ENCODE results near the gene AVEN. TPM values are rescaled to one million over a fixed set of nuclear protein-coding genes. Genes with fewer than 3 reads are reported as not detected.

Gene AVEN
- total RNA-seq, 1 donor from 2014 or later: 13.8 TPM

GRCh38 chr15:33988384-33988783, 50.6 kb downstream of the AVEN start:
- Mint-ChIP-seq H3K27me3 (ENCODE audit: unreplicated experiment) (no peaks in the 10 kb centered on the region), H3K27ac (ENCODE audit: unreplicated experiment) (no peak overlapping the region), H3K4me1 (ENCODE audit: low read depth, unreplicated experiment) (no peaks in the 10 kb centered on the region), H3K36me3 (ENCODE audit: unreplicated experiment) (no peaks in the 10 kb centered on the region), H3K9me3 (ENCODE audit: unreplicated experiment) (no peaks in the 10 kb centered on the region), H3K4me3 (ENCODE audit: unreplicated experiment) (no peak overlapping the region)
- no peak for TF ChIP-seq CTCF (IDR thresholded peaks at IDR 0.05; ENCODE audit: partially characterized antibody, unreplicated experiment)
- no peak for DNase-seq

- Mint-ChIP-seq H3K9me3 (ENCODE audit: unreplicated experiment) (no peaks in the 10 kb centered on the region), H3K27ac (ENCODE audit: unreplicated experiment) (no peak overlapping the region), H3K36me3 (ENCODE audit: unreplicated experiment) (no peaks in the 10 kb centered on the region), H3K4me3 (ENCODE audit: unreplicated experiment) (no peak overlapping the region), H3K4me1 (ENCODE audit: low read depth, unreplicated experiment) (no peaks in the 10 kb centered on the region), H3K27me3 (ENCODE audit: unreplicated experiment) (no peaks in the 10 kb centered on the region)
- no peak for TF ChIP-seq CTCF (IDR thresholded peaks at IDR 0.05; ENCODE audit: partially characterized antibody, unreplicated experiment)
- no peak for DNase-seq
Measured at GRCh38 chr15:33987444-33987843, 51.6 kb downstream of the AVEN start.

GRCh38 chr15:33985751-33986150, 53.3 kb downstream of the AVEN start:
- no peaks in the 10 kb centered on the region for H3K36me3 Mint-ChIP-seq (ENCODE audit: unreplicated experiment)
- no peak for DNase-seq
- no peak overlapping the region for H3K4me3 Mint-ChIP-seq (ENCODE audit: unreplicated experiment)
- no peak for TF ChIP-seq CTCF (IDR thresholded peaks at IDR 0.05; ENCODE audit: partially characterized antibody, unreplicated experiment)
- H3K4me1 Mint-ChIP-seq (ENCODE audit: low read depth, unreplicated experiment): no peaks in the 10 kb centered on the region
- no peaks in the 10 kb centered on the region for H3K27me3 Mint-ChIP-seq (ENCODE audit: unreplicated experiment)
- H3K27ac Mint-ChIP-seq (ENCODE audit: unreplicated experiment): no peak overlapping the region
- no peaks in the 10 kb centered on the region for H3K9me3 Mint-ChIP-seq (ENCODE audit: unreplicated experiment)

- H3K36me3 Mint-ChIP-seq (ENCODE audit: unreplicated experiment): no peaks in the 10 kb centered on the region
- H3K4me1 Mint-ChIP-seq (ENCODE audit: low read depth, unreplicated experiment): no peaks in the 10 kb centered on the region
- H3K27ac Mint-ChIP-seq (ENCODE audit: unreplicated experiment): no peak overlapping the region
Measured at GRCh38 chr15:33985287-33985686, 53.7 kb downstream of the AVEN start.

GRCh38 chr15:33982516-33982915, 56.5 kb downstream of the AVEN start:
- Mint-ChIP-seq H3K27me3 (ENCODE audit: unreplicated experiment) (no peaks in the 10 kb centered on the region), H3K36me3 (ENCODE audit: unreplicated experiment) (no peaks in the 10 kb centered on the region), H3K9me3 (ENCODE audit: unreplicated experiment) (no peaks in the 10 kb centered on the region), H3K27ac (ENCODE audit: unreplicated experiment) (peak overlapping the region; percentile 14), H3K4me3 (ENCODE audit: unreplicated experiment) (no peak overlapping the region), H3K4me1 (ENCODE audit: low read depth, unreplicated experiment) (no peaks in the 10 kb centered on the region)
- no peak for TF ChIP-seq CTCF (IDR thresholded peaks at IDR 0.05; ENCODE audit: partially characterized antibody, unreplicated experiment)
- no peak for DNase-seq

More at GRCh38 chr15:33985287-33985686, 53.7 kb downstream of the AVEN start:
- Mint-ChIP-seq H3K27me3 (ENCODE audit: unreplicated experiment) (no peaks in the 10 kb centered on the region), H3K9me3 (ENCODE audit: unreplicated experiment) (no peaks in the 10 kb centered on the region), H3K4me3 (ENCODE audit: unreplicated experiment) (no peak overlapping the region)
- no peak for TF ChIP-seq CTCF (IDR thresholded peaks at IDR 0.05; ENCODE audit: partially characterized antibody, unreplicated experiment)
- no peak for DNase-seq
